ENCODE data around the gene ZHX3.

- TF ChIP-seq POLR2AphosphoS5 (IDR thresholded peaks at IDR 0.05; ENCODE audit: low read depth, low read length) (no peak), POLR2A (IDR thresholded peaks at IDR 0.05; ENCODE audit: low read depth, low read length) (no peak), SPI1 (IDR thresholded peaks at IDR 0.05; ENCODE audit: low read depth, low read length) (no peak), POU2F2 (IDR thresholded peaks at IDR 0.05; ENCODE audit: low read depth, low read length) (no peak), TAF1 (IDR thresholded peaks at IDR 0.05; ENCODE audit: low read depth, low read length) (no peak)
Observed at GRCh38 chr20:41169162-41169690, 148.3 kb downstream of the ZHX3 start.

All from GM12891 (cell line).